WTC11 (cell line): ENCODE data around the gene CPAMD8. TPM values are rescaled to one million over a fixed set of nuclear protein-coding genes. Genes with fewer than 3 reads are reported as not detected.

Experiments used
- ATAC-seq: fragments of 200-7000 bp; cut with Tn5 transposase; 2 replicates; pipeline ENCODE4 v1.10.0; 2021; ENCODE audit warnings: mild to moderate bottlenecking, moderate library complexity
- CTCF ChIA-PET: fragments of 300-600 bp; sonication (Branson Sonifier 250); formaldehyde crosslinking; loops from one replicate; lab custom pipeline; 2021; ENCODE audit warnings: antibody characterized with exemption; lab: Charles Lee
- POLR2A ChIA-PET: fragments of 350-600 bp; sonication (Branson Sonifier 250); formaldehyde crosslinking; loops from one replicate; lab custom pipeline; 2021; ENCODE audit warnings: antibody characterized with exemption; lab: Charles Lee
- DNase-seq: peaks from one replicate; pipeline ENCODE4 v3.0.0; 2021; ENCODE audit warnings: low spot score
- H3K27ac Mint-ChIP-seq: 2 replicates; pipeline ENCODE4 v1.8.0; 2021; ENCODE audit warnings: mixed read lengths
- H3K27me3 Mint-ChIP-seq: 2 replicates; pipeline ENCODE4 v1.8.0; 2021; ENCODE audit warnings: low read depth, mild to moderate bottlenecking, moderate library complexity, mixed read lengths
- H3K36me3 Mint-ChIP-seq: 2 replicates; pipeline ENCODE4 v1.8.0; 2021; ENCODE audit warnings: mixed read lengths
- H3K4me1 Mint-ChIP-seq: 2 replicates; pipeline ENCODE4 v1.8.0; 2022; ENCODE audit warnings: mixed read lengths
- H3K4me3 Mint-ChIP-seq: 2 replicates; pipeline ENCODE4 v1.8.0; 2021; ENCODE audit warnings: mild to moderate bottlenecking, moderate library complexity, mixed read lengths
- H3K9me3 Mint-ChIP-seq: 2 replicates; pipeline ENCODE4 v1.8.0; 2021; ENCODE audit warnings: mixed read lengths
- ETV6 ChIP-seq: sonication (generic); formaldehyde crosslinking; IDR thresholded peaks from 2 replicates; pipeline ENCODE4 v1.8.1; 2022; ENCODE audit warnings: mild to moderate bottlenecking, missing genetic modification reagents
- FOXJ3 ChIP-seq: sonication (generic); formaldehyde crosslinking; IDR thresholded peaks from 2 replicates; pipeline ENCODE4 v1.9.0; 2021; ENCODE audit warnings: missing genetic modification reagents, mild to moderate bottlenecking, borderline replicate concordance
- GRHL2 ChIP-seq: fragments of 250-450 bp; sonication (Bioruptor Pico); IDR thresholded peaks from 2 replicates; pipeline ENCODE4 v1.8.0; 2022; ENCODE audit warnings: mild to moderate bottlenecking, moderate library complexity; ENCODE audit not compliant: insufficient replicate concordance, severe bottlenecking
- HMGA2 ChIP-seq: fragments of 250-450 bp; sonication (Bioruptor Pico); IDR thresholded peaks from 2 replicates; pipeline ENCODE4 v1.4.0; 2021; ENCODE audit warnings: mild to moderate bottlenecking, moderate library complexity
- JAZF1 ChIP-seq: fragments of 250-450 bp; sonication (Bioruptor Pico); IDR thresholded peaks from 2 replicates; pipeline ENCODE4 v1.9.0; 2021; ENCODE audit warnings: moderate library complexity, mild to moderate bottlenecking, inconsistent platforms
- NFATC4 ChIP-seq: fragments of 250-450 bp; sonication (Bioruptor Pico); IDR thresholded peaks from 2 replicates; pipeline ENCODE4 v1.9.0; 2021; ENCODE audit warnings: mild to moderate bottlenecking
- NR3C1 ChIP-seq: sonication (generic); formaldehyde crosslinking; conservative IDR thresholded peaks from 2 replicates; pipeline ENCODE4 v1.8.1; 2023; ENCODE audit warnings: low read depth, mild to moderate bottlenecking, missing genetic modification reagents
- SP1 ChIP-seq: sonication (generic); formaldehyde crosslinking; conservative IDR thresholded peaks from 2 replicates; pipeline ENCODE4 v1.8.1; 2022; ENCODE audit warnings: missing genetic modification reagents
- ZNF263 ChIP-seq: sonication (generic); formaldehyde crosslinking; IDR thresholded peaks from 2 replicates; pipeline ENCODE4 v1.8.1; 2022; ENCODE audit warnings: low read depth, mild to moderate bottlenecking, moderate library complexity, missing genetic modification reagents
- ZNF423 ChIP-seq: fragments of 250-450 bp; sonication (Bioruptor Pico); IDR thresholded peaks from 2 replicates; pipeline ENCODE4 v2.1.2; 2022; ENCODE audit warnings: mild to moderate bottlenecking, moderate library complexity
- total RNA-seq: library from RNA; stranded (reverse); gene quantifications from 3 replicates; pipeline ENCODE4 v1.2.3, GENCODE V29; 2021
- TF ChIP-seq, protein P1 (sequence below): fragments of 250-450 bp; sonication (Bioruptor Pico); IDR thresholded peaks from 2 replicates; pipeline ENCODE4 v1.9.0; 2021; ENCODE audit warnings: mild to moderate bottlenecking
- TF ChIP-seq, protein P2 (sequence below): sonication (generic); formaldehyde crosslinking; IDR thresholded peaks from 2 replicates; pipeline ENCODE4 v1.8.1; 2023; ENCODE audit warnings: mild to moderate bottlenecking, missing genetic modification reagents, borderline replicate concordance
- TF ChIP-seq, protein P3 (sequence below): sonication (generic); formaldehyde crosslinking; IDR thresholded peaks from 2 replicates; pipeline ENCODE4 v1.8.1; 2023; ENCODE audit warnings: mild to moderate bottlenecking, missing genetic modification reagents
- TF ChIP-seq, protein P4 (sequence below): fragments of 250-450 bp; sonication (Bioruptor Pico); IDR thresholded peaks from 2 replicates; pipeline ENCODE4 v1.9.0; 2021; ENCODE audit warnings: mild to moderate bottlenecking
- TF ChIP-seq, protein P5 (sequence below): sonication (generic); formaldehyde crosslinking; IDR thresholded peaks from 2 replicates; pipeline ENCODE4 v1.8.1; 2022; ENCODE audit warnings: mild to moderate bottlenecking, moderate library complexity, missing genetic modification reagents
- TF ChIP-seq, protein P6 (sequence below): sonication (generic); formaldehyde crosslinking; IDR thresholded peaks from 2 replicates; pipeline ENCODE4 v1.8.0; 2023; ENCODE audit warnings: missing genetic modification reagents
- TF ChIP-seq, protein P7 (sequence below): sonication (generic); formaldehyde crosslinking; conservative IDR thresholded peaks from 2 replicates; pipeline ENCODE4 v1.8.1; 2023; ENCODE audit warnings: mild to moderate bottlenecking, low read depth, missing genetic modification reagents, moderate library complexity

CPAMD8 gene
- total RNA-seq, 1 experiment from 2014 or later, result 6.9 TPM

DNA sequence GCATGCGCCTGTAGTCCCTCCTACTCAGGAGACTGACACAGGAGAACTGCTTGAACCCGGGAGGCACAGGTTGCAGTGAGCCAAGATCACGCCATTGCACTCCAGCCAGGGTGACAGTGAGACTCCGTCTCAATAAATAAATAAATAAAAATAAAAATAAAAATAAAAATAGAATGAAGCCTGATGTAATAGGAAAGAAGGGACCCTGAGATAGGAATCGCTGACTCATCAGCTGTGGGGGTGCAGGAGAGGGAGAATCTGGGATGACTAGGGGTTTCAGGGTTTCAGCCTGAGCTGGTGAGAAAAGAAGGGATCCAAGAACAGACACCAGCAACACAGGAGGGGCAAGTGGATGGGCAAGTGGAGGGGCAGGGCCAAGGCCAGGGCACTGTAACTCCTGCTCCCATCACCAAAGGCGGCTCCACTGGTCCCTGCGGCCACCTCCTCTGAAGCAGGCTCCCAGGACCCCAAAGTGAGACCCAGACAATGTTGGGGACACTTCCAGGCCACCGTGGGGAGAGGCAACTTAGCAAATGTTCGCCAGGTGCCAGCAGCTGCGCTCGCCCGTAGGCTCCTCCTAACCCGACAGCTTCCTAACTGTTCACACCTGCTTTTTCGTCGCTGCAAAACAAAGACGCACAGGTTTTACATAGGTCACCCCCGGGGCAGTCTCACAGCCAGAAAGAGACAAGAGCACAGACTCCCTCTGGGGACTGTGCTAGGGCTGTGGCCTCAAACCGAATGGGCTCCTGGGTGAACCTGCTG is 47.4 kb upstream of the CPAMD8 start:
- ATAC-seq (no peak), DNase-seq (no peak)
- no peaks in the 10 kb centered on the region for H3K9me3 Mint-ChIP-seq
- TF ChIP-seq, protein P1, sequence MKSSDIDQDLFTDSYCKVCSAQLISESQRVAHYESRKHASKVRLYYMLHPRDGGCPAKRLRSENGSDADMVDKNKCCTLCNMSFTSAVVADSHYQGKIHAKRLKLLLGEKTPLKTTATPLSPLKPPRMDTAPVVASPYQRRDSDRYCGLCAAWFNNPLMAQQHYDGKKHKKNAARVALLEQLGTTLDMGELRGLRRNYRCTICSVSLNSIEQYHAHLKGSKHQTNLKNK (CRISPR knock-in tag), result no peak
- TF ChIP-seq HMGA2, result 0 out of 2 replicates have a peak, but pooled peaks have one; percentile 13
- TF ChIP-seq NR3C1, result no peak
- TF ChIP-seq, protein P2, sequence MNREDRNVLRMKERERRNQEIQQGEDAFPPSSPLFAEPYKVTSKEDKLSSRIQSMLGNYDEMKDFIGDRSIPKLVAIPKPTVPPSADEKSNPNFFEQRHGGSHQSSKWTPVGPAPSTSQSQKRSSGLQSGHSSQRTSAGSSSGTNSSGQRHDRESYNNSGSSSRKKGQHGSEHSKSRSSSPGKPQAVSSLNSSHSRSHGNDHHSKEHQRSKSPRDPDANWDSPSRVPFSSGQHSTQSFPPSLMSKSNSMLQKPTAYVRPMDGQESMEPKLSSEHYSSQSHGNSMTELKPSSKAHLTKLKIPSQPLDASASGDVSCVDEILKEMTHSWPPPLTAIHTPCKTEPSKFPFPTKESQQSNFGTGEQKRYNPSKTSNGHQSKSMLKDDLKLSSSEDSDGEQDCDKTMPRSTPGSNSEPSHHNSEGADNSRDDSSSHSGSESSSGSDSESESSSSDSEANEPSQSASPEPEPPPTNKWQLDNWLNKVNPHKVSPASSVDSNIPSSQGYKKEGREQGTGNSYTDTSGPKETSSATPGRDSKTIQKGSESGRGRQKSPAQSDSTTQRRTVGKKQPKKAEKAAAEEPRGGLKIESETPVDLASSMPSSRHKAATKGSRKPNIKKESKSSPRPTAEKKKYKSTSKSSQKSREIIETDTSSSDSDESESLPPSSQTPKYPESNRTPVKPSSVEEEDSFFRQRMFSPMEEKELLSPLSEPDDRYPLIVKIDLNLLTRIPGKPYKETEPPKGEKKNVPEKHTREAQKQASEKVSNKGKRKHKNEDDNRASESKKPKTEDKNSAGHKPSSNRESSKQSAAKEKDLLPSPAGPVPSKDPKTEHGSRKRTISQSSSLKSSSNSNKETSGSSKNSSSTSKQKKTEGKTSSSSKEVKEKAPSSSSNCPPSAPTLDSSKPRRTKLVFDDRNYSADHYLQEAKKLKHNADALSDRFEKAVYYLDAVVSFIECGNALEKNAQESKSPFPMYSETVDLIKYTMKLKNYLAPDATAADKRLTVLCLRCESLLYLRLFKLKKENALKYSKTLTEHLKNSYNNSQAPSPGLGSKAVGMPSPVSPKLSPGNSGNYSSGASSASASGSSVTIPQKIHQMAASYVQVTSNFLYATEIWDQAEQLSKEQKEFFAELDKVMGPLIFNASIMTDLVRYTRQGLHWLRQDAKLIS (CRISPR knock-in tag), result no peak
- TF ChIP-seq ZNF423 (CRISPR knock-in tag), result peak; percentile 46; the same call in 1 of the 2 replicates
- CTCF ChIA-PET, result no interaction called here
- POLR2A ChIA-PET, result interaction anchor here (0.6 kb wide), 1 partner anchor 140 kb away, joined by 4 read pairs; no protein-coding TSS in a partner anchor
- H3K36me3 Mint-ChIP-seq, result peaks cover 21% of the 10 kb centered on the region
- H3K4me1 Mint-ChIP-seq, result peaks cover 56% of the 10 kb centered on the region
- peaks cover 2% of the 10 kb centered on the region; the same call in 1 of the 2 replicates for H3K27me3 Mint-ChIP-seq
- H3K4me3 Mint-ChIP-seq, result peak overlapping the region; percentile 98
- H3K27ac Mint-ChIP-seq, result peak overlapping the region; percentile 94

DNA sequence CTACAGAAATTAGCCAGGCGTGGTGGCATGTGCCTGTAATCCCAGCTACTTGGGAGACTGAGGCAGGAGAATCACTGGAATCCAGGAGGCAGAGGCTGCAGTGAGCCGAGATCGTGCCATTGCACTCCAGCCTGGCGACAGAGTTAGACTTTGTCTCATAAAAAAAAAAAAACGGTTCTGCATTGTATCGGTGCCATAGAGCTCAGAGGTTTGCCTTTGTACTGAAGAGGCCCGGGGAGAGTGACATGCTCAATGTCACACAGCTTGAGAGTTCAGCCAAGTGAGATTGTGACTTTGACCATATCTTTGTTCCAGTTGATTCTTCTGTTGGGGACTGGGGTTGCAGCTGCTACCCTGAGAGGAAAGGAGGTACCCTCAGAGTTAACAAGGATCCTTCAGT is 44.3 kb upstream of the CPAMD8 start:
- ChIA-PET POLR2A (no interaction called here), CTCF (interaction anchor here (0.6 kb wide), 1 partner anchor 959 kb away, joined by 3 read pairs; no protein-coding TSS in a partner anchor)
- H3K27me3 Mint-ChIP-seq, result no peaks in the 10 kb centered on the region
- no peak overlapping the region for H3K4me3 Mint-ChIP-seq
- no peak overlapping the region; the same call in 1 of the 2 replicates for H3K27ac Mint-ChIP-seq
- peaks cover 39% of the 10 kb centered on the region for H3K4me1 Mint-ChIP-seq
- H3K9me3 Mint-ChIP-seq, result no peaks in the 10 kb centered on the region
- DNase-seq, result no peak
- TF ChIP-seq GRHL2 (CRISPR knock-in tag) (no peak), HMGA2 (no peak), NR3C1 (no peak)
- TF ChIP-seq, protein P3, sequence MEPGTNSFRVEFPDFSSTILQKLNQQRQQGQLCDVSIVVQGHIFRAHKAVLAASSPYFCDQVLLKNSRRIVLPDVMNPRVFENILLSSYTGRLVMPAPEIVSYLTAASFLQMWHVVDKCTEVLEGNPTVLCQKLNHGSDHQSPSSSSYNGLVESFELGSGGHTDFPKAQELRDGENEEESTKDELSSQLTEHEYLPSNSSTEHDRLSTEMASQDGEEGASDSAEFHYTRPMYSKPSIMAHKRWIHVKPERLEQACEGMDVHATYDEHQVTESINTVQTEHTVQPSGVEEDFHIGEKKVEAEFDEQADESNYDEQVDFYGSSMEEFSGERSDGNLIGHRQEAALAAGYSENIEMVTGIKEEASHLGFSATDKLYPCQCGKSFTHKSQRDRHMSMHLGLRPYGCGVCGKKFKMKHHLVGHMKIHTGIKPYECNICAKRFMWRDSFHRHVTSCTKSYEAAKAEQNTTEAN (CRISPR knock-in tag), result no peak
- TF ChIP-seq, all 79 proteins: peak for 0
- no peak for ATAC-seq
- peaks cover 40% of the 10 kb centered on the region for H3K36me3 Mint-ChIP-seq

DNA sequence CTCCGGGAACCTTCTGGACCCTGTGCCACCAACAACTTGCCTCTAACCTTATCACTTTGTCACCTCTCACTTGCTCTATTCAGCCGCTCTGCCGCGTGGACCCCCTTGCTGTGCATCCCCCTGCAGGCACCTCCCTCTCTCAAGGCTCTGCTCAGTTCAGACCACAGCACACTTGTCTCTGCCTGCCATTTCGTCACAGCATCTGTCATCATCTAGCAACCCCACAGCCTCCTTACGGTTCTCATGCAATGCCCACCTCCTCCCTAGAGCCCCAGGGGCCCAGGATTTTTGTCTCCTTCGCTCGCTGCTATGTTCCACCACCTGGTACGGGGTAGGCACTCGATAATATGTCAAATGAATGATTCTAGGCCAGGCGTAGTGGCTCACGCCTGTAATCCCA is 43.8 kb upstream of the CPAMD8 start:
- Mint-ChIP-seq H3K4me3 (no peak overlapping the region), H3K4me1 (peaks cover 39% of the 10 kb centered on the region), H3K36me3 (peaks cover 40% of the 10 kb centered on the region), H3K9me3 (no peaks in the 10 kb centered on the region), H3K27me3 (no peaks in the 10 kb centered on the region), H3K27ac (peak overlapping the region; percentile 66; the same call in 1 of the 2 replicates)
- ATAC-seq (no peak), DNase-seq (no peak)
- CTCF ChIA-PET, result no interaction called here
- POLR2A ChIA-PET, result no interaction called here
- TF ChIP-seq, protein P4, sequence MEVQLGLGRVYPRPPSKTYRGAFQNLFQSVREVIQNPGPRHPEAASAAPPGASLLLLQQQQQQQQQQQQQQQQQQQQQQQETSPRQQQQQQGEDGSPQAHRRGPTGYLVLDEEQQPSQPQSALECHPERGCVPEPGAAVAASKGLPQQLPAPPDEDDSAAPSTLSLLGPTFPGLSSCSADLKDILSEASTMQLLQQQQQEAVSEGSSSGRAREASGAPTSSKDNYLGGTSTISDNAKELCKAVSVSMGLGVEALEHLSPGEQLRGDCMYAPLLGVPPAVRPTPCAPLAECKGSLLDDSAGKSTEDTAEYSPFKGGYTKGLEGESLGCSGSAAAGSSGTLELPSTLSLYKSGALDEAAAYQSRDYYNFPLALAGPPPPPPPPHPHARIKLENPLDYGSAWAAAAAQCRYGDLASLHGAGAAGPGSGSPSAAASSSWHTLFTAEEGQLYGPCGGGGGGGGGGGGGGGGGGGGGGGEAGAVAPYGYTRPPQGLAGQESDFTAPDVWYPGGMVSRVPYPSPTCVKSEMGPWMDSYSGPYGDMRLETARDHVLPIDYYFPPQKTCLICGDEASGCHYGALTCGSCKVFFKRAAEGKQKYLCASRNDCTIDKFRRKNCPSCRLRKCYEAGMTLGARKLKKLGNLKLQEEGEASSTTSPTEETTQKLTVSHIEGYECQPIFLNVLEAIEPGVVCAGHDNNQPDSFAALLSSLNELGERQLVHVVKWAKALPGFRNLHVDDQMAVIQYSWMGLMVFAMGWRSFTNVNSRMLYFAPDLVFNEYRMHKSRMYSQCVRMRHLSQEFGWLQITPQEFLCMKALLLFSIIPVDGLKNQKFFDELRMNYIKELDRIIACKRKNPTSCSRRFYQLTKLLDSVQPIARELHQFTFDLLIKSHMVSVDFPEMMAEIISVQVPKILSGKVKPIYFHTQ (CRISPR knock-in tag), result no peak
- TF ChIP-seq FOXJ3 (no peak), SP1 (no peak), NFATC4 (CRISPR knock-in tag) (no peak), ZNF263 (no peak), ETV6 (CRISPR knock-in tag) (no peak), JAZF1 (no peak)
- TF ChIP-seq, protein P5, sequence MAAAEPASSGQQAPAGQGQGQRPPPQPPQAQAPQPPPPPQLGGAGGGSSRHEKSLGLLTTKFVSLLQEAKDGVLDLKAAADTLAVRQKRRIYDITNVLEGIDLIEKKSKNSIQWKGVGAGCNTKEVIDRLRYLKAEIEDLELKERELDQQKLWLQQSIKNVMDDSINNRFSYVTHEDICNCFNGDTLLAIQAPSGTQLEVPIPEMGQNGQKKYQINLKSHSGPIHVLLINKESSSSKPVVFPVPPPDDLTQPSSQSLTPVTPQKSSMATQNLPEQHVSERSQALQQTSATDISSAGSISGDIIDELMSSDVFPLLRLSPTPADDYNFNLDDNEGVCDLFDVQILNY (CRISPR knock-in tag), result no peak
- TF ChIP-seq, protein P6, sequence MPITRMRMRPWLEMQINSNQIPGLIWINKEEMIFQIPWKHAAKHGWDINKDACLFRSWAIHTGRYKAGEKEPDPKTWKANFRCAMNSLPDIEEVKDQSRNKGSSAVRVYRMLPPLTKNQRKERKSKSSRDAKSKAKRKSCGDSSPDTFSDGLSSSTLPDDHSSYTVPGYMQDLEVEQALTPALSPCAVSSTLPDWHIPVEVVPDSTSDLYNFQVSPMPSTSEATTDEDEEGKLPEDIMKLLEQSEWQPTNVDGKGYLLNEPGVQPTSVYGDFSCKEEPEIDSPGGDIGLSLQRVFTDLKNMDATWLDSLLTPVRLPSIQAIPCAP, result no peak
- TF ChIP-seq, protein P7, sequence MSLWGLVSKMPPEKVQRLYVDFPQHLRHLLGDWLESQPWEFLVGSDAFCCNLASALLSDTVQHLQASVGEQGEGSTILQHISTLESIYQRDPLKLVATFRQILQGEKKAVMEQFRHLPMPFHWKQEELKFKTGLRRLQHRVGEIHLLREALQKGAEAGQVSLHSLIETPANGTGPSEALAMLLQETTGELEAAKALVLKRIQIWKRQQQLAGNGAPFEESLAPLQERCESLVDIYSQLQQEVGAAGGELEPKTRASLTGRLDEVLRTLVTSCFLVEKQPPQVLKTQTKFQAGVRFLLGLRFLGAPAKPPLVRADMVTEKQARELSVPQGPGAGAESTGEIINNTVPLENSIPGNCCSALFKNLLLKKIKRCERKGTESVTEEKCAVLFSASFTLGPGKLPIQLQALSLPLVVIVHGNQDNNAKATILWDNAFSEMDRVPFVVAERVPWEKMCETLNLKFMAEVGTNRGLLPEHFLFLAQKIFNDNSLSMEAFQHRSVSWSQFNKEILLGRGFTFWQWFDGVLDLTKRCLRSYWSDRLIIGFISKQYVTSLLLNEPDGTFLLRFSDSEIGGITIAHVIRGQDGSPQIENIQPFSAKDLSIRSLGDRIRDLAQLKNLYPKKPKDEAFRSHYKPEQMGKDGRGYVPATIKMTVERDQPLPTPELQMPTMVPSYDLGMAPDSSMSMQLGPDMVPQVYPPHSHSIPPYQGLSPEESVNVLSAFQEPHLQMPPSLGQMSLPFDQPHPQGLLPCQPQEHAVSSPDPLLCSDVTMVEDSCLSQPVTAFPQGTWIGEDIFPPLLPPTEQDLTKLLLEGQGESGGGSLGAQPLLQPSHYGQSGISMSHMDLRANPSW (CRISPR knock-in tag), result no peak
